Peyer's patch (tissue), 4 donors: Measurements from ENCODE around the gene SLC13A2. TPM values are rescaled to one million over a fixed set of nuclear protein-coding genes. Genes with fewer than 3 reads are reported as not detected.

ENCODE experiments used
- DNase-seq, 3 donors: peaks; one replicate each; pipeline ENCODE4 v3.0.0-alpha.2; 2017 to 2019
- H3K27ac ChIP-seq, 4 donors: fragments of 200-600 bp; sonication (generic); one replicate each; pipeline ENCODE4 v1.5.1; 2016 to 2019
- H3K27me3 ChIP-seq, 2 donors: fragments of 200-600 bp; sonication (generic); one replicate each; pipeline ENCODE4 v1.5.1; 2019
- H3K36me3 ChIP-seq, 3 donors: fragments of 200-600 bp; sonication (generic); one replicate each; pipeline ENCODE4 v1.5.1; 2016 to 2019
- H3K4me1 ChIP-seq, 4 donors: fragments of 200-600 bp; sonication (generic); one replicate each; pipeline ENCODE4 v1.5.1; 2016 to 2019
- H3K4me3 ChIP-seq, 4 donors: fragments of 200-600 bp; sonication (generic); 1 replicate in 3 of 4; 2 replicates in 1 of 4; pipeline ENCODE4 v1.5.1; 2016 to 2019; ENCODE audit warnings: mild to moderate bottlenecking in 1 of 4
- H3K9me3 ChIP-seq, 4 donors: fragments of 200-600 bp; sonication (generic); one replicate each; pipeline ENCODE4 v1.5.1; 2016 to 2019; ENCODE audit warnings: mild to moderate bottlenecking in 1 of 4
- POLR2A ChIP-seq, 2 donors: fragments of 450-650 bp; IDR thresholded peaks; one replicate each; pipeline ENCODE4 v1.5.1; 2017; ENCODE audit warnings: antibody characterized with exemption in 2 of 2, mild to moderate bottlenecking in 2 of 2, moderate library complexity in 2 of 2
- total RNA-seq, 4 donors: library from RNA; depleted of rRNA; stranded (reverse); fragments of >200 nt; gene quantifications; one replicate each; pipeline ENCODE4 v1.1.0, GENCODE V29; 2016
- TF ChIP-seq, protein P1 (sequence below), 6 experiments: fragments of 450-650 bp in 4 of 6; fragments of 200-600 bp in 2 of 6; sonication (generic) in 1 of 6; IDR thresholded peaks; one replicate each; pipeline ENCODE4 v1.5.1; 2017 to 2019; ENCODE audit warnings: antibody characterized with exemption in 6 of 6, mild to moderate bottlenecking in 3 of 6, moderate library complexity in 1 of 6

Gene SLC13A2
- total RNA-seq, 4 donors from 2014 or later = 11.6 to 612 (median 544) TPM

DNA sequence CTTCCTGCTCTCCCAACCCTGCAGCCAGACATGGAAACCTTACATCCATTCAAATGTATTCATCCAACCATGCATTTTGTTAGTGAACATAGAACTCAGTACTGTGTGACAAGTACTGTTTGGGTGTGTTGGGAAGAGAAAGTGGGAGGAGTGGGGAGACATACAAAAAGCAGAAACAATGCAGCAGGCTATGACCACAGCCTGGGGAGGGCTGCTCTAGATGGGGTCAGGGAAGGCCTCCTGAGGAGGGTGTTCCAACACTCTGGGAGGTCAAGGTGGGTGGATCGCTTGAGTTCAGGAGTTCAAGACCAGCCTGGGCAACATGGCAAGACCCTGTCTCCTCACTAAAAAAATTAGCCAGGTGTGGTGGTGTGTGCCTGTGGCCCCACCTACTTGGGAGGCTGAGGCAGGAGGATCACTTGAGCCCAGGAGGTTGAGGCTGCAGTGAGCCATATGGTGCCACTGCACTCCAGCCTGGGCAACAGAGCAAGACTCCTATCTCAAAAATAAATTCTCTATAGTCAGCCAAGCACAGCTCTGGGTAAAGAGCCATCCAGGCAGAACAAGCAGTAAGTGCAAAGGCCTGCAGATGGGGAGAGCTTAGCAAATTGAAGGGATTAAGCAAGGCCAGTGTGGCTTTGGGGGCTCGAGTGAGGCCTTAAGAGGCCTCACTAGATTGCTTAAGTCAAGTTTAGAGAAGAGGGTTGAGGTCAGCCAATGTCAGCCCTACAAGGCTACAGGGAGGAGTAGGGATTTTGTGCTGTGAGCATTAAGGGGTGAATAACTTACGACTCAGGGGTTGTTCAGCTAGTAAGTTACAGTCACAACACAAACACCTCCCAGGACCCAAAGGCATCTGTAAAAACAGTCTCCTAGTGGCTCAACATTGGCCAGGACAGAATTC lies 5.5 kb downstream of the SLC13A2 start:
- peak overlapping the region in 2 of 4 donors; percentile 85 to 90 for H3K27ac ChIP-seq
- H3K9me3 ChIP-seq = no peaks in the 10 kb centered on the region
- H3K4me1 ChIP-seq = peaks cover 0 to 19% (median 1%) of the 10 kb centered on the region in 4 donors
- peak in 1 of 3 donors; percentile 10 for DNase-seq
- no peaks in the 10 kb centered on the region for H3K27me3 ChIP-seq
- TF ChIP-seq, protein P1, sequence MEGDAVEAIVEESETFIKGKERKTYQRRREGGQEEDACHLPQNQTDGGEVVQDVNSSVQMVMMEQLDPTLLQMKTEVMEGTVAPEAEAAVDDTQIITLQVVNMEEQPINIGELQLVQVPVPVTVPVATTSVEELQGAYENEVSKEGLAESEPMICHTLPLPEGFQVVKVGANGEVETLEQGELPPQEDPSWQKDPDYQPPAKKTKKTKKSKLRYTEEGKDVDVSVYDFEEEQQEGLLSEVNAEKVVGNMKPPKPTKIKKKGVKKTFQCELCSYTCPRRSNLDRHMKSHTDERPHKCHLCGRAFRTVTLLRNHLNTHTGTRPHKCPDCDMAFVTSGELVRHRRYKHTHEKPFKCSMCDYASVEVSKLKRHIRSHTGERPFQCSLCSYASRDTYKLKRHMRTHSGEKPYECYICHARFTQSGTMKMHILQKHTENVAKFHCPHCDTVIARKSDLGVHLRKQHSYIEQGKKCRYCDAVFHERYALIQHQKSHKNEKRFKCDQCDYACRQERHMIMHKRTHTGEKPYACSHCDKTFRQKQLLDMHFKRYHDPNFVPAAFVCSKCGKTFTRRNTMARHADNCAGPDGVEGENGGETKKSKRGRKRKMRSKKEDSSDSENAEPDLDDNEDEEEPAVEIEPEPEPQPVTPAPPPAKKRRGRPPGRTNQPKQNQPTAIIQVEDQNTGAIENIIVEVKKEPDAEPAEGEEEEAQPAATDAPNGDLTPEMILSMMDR (IDR thresholded peaks at IDR 0.05) = no peak
- TF ChIP-seq POLR2A (IDR thresholded peaks at IDR 0.05) = no peak
- no peaks in the 10 kb centered on the region for H3K36me3 ChIP-seq
- H3K4me3 ChIP-seq = peak overlapping the region in 1 of 4 donors; percentile 28

DNA sequence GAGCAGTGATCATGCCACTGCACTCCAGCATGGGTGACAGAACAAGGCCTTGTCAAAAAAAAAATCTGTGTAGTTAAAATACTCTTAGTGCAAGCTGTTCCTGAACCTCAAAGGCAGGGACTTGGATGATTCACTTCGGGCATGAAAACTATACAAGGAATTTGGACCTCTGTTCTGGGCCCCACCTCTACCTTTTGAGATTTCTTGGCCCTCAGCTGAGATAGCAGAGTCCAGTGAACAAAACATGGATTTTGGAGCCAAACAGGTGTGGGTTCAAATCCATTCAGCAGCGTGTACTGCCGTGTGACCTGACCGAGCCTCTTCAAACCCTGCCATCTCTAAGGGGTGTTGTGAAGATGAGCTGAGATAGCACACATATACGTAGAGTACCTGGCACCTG lies 6.8 kb downstream of the SLC13A2 start:
- DNase-seq = peak in 1 of 3 donors; percentile 58
- Histone ChIP-seq H3K9me3 (no peaks in the 10 kb centered on the region), H3K4me3 (peak overlapping the region in 1 of 4 donors; percentile 6), H3K4me1 (peaks cover 0 to 21% (median 1%) of the 10 kb centered on the region in 4 donors), H3K27ac (peak overlapping the region in 3 of 4 donors; percentile 59 to 90 (median 85)), H3K27me3 (no peaks in the 10 kb centered on the region), H3K36me3 (no peaks in the 10 kb centered on the region)
- TF ChIP-seq, protein P1 (IDR thresholded peaks at IDR 0.05) = no peak
- TF ChIP-seq POLR2A (IDR thresholded peaks at IDR 0.05) = peak; percentile 25 to 52

DNA sequence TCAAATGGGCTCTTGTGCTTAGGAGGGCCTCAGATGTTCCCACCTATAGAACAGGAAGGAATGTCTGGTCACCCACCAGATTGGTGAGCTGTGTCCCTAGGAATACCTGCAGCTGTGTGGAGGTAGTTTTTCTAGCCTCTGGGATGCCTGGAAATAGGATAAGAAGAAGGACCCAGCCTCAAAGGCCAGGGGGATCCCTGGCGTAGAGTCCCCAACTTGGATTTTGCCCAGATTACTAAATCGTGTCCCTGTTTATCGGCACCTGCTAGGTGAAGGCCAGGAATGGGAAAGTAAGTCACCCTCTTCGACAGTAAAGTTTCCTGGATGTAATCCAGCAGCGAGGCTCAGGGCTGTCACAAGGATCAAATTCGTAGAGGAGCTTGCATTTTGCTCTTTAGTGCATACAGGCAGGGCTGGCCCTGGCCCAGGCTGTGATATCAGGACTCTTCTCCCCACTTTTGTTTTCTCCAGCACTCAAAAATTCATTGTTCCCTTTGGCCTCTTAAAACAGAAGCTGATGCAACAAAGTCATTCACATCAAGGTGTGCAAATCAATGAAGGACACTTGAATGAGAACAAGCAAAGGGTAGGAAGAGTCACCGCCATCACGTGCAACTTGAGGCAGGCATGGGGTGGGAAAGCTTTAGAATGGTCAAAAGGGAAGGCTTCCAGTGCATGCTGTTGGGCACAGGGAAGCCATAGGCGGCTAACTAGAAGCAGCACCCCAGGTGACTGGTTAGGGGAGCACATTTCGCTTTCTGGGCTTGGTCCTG lies 7.5 kb downstream of the SLC13A2 start:
- Histone ChIP-seq H3K36me3 (no peaks in the 10 kb centered on the region), H3K4me1 (peaks cover 0 to 18% (median 1%) of the 10 kb centered on the region in 4 donors), H3K9me3 (no peaks in the 10 kb centered on the region), H3K4me3 (peak overlapping the region in 2 of 4 donors; percentile 6 to 12), H3K27ac (peak overlapping the region in 3 of 4 donors; percentile 59 to 90 (median 85)), H3K27me3 (no peaks in the 10 kb centered on the region)
- peak in 1 of 2 donors; percentile 3 for TF ChIP-seq POLR2A (IDR thresholded peaks at IDR 0.05)
- TF ChIP-seq, protein P1 (IDR thresholded peaks at IDR 0.05) = no peak
- peak in 1 of 3 donors; percentile 50 for DNase-seq

DNA sequence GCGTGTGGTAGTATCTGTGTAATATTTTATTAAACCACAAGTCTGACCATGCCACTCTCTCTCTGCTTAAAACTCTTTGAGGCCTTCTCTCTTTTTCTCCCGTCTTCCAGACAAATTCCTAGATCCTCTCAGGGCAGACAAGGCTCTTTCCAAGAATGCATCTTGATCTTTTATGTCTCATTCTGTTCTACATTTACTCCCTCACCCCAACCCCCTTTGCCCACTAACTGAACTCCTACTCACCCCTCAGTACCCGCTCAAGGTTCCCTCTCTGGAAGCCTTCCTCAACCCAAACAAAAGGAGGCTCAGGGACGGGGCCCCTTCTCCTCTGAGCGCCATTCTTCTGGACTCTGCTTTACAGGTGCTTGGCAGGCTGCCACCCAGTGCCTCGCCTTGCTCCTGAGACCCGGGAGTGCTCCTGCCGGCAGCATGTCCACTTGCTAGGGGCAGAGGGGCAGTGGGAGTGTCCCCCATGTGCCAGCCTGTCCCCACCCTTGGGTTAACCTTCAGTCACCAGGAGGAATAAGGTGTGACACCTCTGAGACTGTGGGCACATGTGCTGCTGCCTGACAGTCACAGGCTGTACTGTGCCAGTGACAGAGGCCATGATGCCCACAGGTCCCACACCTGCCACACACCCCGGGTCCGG lies 9.2 kb downstream of the SLC13A2 start:
- peak overlapping the region in 1 of 4 donors; percentile 1 for H3K4me3 ChIP-seq
- H3K4me1 ChIP-seq = peaks cover 0 to 10% (median 0%) of the 10 kb centered on the region in 4 donors
- H3K9me3 ChIP-seq = no peaks in the 10 kb centered on the region
- peak overlapping the region in 3 of 4 donors; percentile 48 to 90 (median 85) for H3K27ac ChIP-seq
- no peaks in the 10 kb centered on the region for H3K27me3 ChIP-seq
- TF ChIP-seq, protein P1 (IDR thresholded peaks at IDR 0.05) = peak in 2 of 6 experiments; percentile 21 to 41
- peak in 1 of 2 donors; percentile 73 for TF ChIP-seq POLR2A (IDR thresholded peaks at IDR 0.05)
- peaks cover 0 to 8% (median 0%) of the 10 kb centered on the region in 3 donors for H3K36me3 ChIP-seq
- DNase-seq = peak in 2 of 3 donors; percentile 91 to 93

DNA sequence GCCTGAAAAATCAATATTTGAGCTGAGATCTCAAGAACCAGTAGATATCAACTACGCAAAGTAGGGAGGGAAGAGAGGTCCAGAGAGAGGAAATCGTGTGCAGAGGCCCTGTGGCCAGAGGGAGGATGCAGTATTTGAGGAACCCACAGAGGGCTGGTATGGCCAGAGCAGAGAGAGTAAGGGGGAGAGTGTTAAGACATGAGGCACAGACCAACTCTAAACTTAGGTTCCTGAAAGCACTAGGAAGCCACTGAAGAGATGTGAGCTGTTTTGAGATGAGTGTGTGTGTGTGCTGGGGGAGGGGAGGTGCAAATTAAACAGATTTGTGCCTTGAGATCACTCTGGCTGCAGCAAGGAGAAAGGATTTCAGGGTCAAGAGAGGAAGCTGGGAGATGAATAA lies 10.9 kb downstream of the SLC13A2 start:
- Histone ChIP-seq H3K36me3 (peaks cover 0 to 17% (median 0%) of the 10 kb centered on the region in 3 donors), H3K27ac (no peak overlapping the region), H3K4me1 (peaks cover 0 to 10% (median 0%) of the 10 kb centered on the region in 4 donors), H3K9me3 (no peaks in the 10 kb centered on the region), H3K4me3 (no peak overlapping the region), H3K27me3 (no peaks in the 10 kb centered on the region)
- TF ChIP-seq, protein P1 (IDR thresholded peaks at IDR 0.05) = no peak
- no peak for TF ChIP-seq POLR2A (IDR thresholded peaks at IDR 0.05)
- DNase-seq = peak in 1 of 3 donors; percentile 14
